ENCODE data around the gene LSS. TPM values are rescaled to one million over a fixed set of nuclear protein-coding genes. Genes with fewer than 3 reads are reported as not detected.

The LSS gene
- total RNA-seq, 4 donors from 2014 or later, result 53.2 to 75.2 (median 62.3) TPM

GRCh38 chr21:46138383-46138970 lies 90.1 kb downstream of the LSS start:
- Histone ChIP-seq H3K9me3 (no peaks in the 10 kb centered on the region), H3K4me1 (peaks cover 0 to 1% (median under 1%) of the 10 kb centered on the region in 4 donors), H3K36me3 (no peaks in the 10 kb centered on the region), H3K27ac (no peak overlapping the region), H3K4me3 (no peak overlapping the region), H3K27me3 (peaks cover 6% of the 10 kb centered on the region)
- intact Hi-C loops (cut with DNase I; ENCODE audit: low total_unique reads) (no loop called here), in situ Hi-C loops (cut with MboI; ENCODE audit: low pct_ligation_motif_present in 1 of 4, low pct_unique_long_range_greater_than_20kb in 1 of 4, low sequenced_read_pairs in 3 of 4) (no loop called here)
- TF ChIP-seq, protein P1, sequence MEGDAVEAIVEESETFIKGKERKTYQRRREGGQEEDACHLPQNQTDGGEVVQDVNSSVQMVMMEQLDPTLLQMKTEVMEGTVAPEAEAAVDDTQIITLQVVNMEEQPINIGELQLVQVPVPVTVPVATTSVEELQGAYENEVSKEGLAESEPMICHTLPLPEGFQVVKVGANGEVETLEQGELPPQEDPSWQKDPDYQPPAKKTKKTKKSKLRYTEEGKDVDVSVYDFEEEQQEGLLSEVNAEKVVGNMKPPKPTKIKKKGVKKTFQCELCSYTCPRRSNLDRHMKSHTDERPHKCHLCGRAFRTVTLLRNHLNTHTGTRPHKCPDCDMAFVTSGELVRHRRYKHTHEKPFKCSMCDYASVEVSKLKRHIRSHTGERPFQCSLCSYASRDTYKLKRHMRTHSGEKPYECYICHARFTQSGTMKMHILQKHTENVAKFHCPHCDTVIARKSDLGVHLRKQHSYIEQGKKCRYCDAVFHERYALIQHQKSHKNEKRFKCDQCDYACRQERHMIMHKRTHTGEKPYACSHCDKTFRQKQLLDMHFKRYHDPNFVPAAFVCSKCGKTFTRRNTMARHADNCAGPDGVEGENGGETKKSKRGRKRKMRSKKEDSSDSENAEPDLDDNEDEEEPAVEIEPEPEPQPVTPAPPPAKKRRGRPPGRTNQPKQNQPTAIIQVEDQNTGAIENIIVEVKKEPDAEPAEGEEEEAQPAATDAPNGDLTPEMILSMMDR (IDR thresholded peaks at IDR 0.05), result no peak
- TF ChIP-seq EP300 (IDR thresholded peaks at IDR 0.05; ENCODE audit: low read depth) (no peak), POLR2AphosphoS5 (IDR thresholded peaks at IDR 0.05) (no peak), POLR2A (IDR thresholded peaks at IDR 0.05) (no peak)
- WGBS, 2 donors (ENCODE audit: low coverage in 1 of 2), result 85% methylated on average over 28 of the region's 28 CpGs; no CpG with 5 or more reads in 1 of the 2 donors
- no peak for DNase-seq

Other genes with a start within 250 kb of the LSS start
- 100 to 1,000 TPM; 166 to 580 (median 346) TPM for gene COL6A1, start 247.0 kb downstream of the LSS start, total RNA-seq
- 100 to 1,000 TPM; 172 to 550 (median 346) TPM for gene COL6A2, start 130.7 kb downstream of the LSS start, total RNA-seq
- not detected for gene FTCD, start 73.2 kb downstream of the LSS start, total RNA-seq
- 10 to 100 TPM in 1 of 4 donors, 1 to 10 TPM in 2, not detected in 1; 1.2 to 11.0 (median 8.5) TPM for gene SPATC1L, start 44.3 kb downstream of the LSS start, total RNA-seq
- gene MCM3AP, start 56.8 kb upstream of the LSS start, total RNA-seq, result 100 to 1,000 TPM in 3 of 4 donors, 10 to 100 TPM in 1; 87.4 to 348 (median 108) TPM
- 10 to 100 TPM in 1 of 4 donors, 1 to 10 TPM in 2, not detected in 1; 4.8 to 33.5 (median 9.1) TPM for gene YBEY, start 57.6 kb upstream of the LSS start, total RNA-seq
- 10 to 100 TPM in 2 of 4 donors, 1 to 10 TPM in 2; 2.5 to 79.8 (median 7.6) TPM for gene C21orf58, start 95.1 kb upstream of the LSS start, total RNA-seq
- gene PCNT, start 95.4 kb upstream of the LSS start, total RNA-seq, result 100 to 1,000 TPM in 1 of 4 donors, 10 to 100 TPM in 3; 27.6 to 171 (median 63.4) TPM
- 100 to 1,000 TPM in 2 of 4 donors, 10 to 100 TPM in 2; 68.8 to 121 (median 92.9) TPM for gene DIP2A, start 230.1 kb upstream of the LSS start, total RNA-seq

Data from transverse colon (tissue), 4 donors.